ENCODE data around the gene FAM107B. TPM values are rescaled to one million over a fixed set of nuclear protein-coding genes. Genes with fewer than 3 reads are reported as not detected.
"Not testable (repeated sequence)": the region's sequence is repeated elsewhere in the genome, so short reads cannot be mapped to it uniquely, and the experiment has no call there.

FAM107B gene
- total RNA-seq, 1 experiment from 2014 or later, result 39.9 TPM

DNA sequence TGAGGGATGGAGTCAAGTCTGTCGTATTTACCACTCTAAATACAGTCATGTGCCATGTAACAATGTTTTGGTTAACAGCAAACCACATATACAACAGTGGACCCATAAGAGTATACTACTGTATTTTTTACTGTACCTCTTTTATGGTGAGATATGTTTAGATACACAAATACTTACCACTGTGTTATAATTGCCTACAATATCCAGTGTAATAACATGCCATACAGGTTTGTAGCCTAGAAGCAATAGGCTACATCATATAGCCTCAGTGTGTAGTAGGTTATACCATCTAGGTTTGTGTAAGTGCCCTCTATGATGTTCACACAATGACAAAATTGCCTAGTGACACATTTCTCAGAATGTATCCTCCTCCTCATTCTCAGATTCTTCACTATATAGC lies 110.4 kb downstream of the FAM107B start:
- no peak for DNase-seq (ENCODE audit: low read depth)

GRCh38 chr10:14661818-14662217 lies 112.9 kb downstream of the FAM107B start:
- DNase-seq (ENCODE audit: low read depth), result no peak

DNA sequence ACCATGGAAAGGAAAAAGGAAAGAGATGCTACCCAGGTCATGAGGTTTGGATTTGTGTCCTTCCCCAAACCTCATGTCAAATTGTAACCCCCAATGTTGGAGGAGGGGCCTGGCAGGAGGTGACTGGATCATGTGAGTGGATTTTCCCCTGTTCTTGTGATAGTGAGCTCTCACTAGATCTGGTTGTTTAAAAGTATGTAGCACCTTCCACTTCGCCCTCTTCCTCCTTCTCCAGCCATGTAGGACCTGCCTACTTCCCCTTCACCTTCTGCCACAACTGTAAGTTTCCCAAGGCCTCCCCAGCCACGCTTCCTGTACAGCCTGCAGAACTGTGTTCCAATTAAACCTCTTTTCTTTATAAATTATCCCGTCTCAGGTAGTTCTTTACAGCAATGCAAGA lies 113.9 kb downstream of the FAM107B start:
- no peak for DNase-seq (ENCODE audit: low read depth)

DNA sequence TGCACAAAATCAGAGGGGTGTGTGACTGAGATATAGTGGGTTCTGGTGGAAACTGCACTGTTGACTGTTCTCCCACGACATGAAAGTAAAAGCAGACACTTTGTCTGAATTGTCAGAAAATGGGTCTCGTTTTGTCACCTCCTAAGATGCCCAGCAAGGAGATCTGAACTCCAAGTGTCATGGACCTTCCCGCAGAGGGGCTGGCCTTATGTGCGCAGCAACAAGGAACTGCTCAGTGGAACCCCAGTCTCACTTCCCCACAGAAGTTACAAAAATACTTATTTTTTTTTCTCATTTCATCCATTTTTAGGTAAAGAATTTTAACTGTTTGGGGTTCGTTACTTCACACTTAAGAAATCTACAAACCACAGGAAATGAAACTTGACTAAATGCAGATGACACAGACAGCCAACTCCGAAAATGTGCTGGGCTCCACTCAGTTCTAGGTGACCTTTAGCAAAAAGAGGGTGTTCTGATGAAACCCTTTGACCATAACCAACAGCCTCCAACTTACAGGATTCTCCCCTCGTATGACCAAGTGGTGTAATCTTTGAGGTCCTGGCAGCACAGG lies 115.0 kb downstream of the FAM107B start:
- peak; percentile 19 for DNase-seq (ENCODE audit: low read depth)

- not testable (repeated sequence) for DNase-seq (ENCODE audit: low read depth)
These were observed 115.6 kb downstream of the FAM107B start for GRCh38 chr10:14659137-14659536.

DNA sequence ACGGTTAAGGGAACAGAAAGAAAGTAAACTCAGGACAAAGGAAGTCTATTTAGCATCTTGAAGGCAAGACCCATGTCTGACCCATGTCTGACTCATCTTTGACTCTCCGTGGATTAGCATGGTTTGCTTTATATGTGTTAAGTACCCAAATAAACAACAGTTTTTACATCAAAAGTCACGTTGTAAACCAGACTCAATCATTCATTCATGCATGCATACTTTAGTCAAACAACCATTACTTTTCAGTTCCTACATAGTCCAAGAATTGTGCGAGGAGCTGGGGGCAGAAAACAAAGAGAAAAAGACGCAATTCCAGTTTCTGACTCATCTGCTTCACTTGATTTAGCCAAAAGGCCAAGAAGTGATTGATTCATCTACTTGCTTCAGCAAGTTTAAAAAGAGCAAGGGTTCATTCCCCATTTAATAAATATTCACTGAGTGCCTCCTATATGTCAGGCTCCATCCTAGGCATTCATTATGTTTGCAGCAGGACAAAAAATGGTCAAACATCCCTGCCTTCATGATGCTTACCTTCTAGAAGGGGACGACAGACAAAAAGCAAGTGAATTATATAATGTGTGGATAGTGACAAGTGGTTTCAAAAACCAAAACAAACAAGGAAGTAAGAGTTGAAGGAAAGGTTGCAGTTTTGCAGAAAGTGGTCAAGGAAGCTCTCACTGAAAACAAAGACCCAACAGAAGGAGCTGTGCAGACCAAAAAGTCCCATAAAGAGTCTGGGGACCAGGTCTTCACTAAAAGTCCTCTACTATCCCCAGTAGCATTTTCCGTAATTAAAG lies 116.2 kb downstream of the FAM107B start:
- DNase-seq (ENCODE audit: low read depth), result peak; percentile 86

- no peak for DNase-seq (ENCODE audit: low read depth)
These were observed 118.5 kb downstream of the FAM107B start for GRCh38 chr10:14656052-14656730.

DNA sequence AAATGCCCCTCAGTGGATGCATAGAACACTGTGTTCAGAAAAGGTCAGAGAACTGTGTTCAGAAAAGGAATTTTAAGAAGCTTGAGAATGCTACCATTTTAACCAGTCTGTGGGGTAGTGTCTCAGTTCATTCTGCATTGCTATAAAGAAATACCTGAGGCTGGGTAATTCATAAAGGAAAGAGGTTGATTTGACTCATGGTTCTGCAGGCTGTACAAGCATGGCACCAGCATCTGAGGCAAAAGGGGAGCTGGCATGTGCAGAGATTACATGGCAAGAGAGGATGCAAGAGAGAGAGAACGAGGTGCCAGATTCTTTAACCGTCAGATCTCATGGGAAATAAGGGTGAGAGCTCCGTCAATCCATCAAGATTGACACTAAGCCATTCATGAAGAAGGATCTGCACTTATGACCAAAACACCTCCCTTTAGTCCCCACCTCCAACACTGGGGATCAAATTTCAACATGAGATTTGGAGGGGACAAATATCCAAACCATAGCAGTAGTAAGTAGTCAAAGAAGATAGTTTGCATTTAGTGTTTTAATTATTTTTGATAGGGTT lies 119.8 kb downstream of the FAM107B start:
- no peak for DNase-seq (ENCODE audit: low read depth)

- peak; percentile 91 for DNase-seq (ENCODE audit: low read depth)
These were observed 121.2 kb downstream of the FAM107B start for GRCh38 chr10:14653271-14654161.

DNA sequence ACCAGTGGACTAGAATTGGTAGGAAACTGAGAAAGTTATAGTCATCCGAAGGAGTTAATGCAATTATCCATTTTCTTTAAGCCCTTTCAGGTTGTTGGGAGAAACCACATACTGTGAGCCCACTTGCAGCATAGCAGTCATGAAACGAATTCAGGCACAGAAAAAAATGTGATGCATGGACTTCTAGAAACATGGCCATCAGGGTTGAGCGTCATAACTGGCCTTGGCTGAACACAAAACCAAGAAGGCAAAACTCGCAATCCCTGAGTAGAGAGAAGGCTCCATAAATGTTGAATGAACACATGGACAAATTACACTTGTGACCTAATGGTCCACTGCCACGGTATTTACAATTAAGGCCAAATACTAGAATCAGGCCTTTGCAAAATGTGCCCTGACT lies 121.9 kb downstream of the FAM107B start:
- DNase-seq (ENCODE audit: low read depth), result no peak

DNA sequence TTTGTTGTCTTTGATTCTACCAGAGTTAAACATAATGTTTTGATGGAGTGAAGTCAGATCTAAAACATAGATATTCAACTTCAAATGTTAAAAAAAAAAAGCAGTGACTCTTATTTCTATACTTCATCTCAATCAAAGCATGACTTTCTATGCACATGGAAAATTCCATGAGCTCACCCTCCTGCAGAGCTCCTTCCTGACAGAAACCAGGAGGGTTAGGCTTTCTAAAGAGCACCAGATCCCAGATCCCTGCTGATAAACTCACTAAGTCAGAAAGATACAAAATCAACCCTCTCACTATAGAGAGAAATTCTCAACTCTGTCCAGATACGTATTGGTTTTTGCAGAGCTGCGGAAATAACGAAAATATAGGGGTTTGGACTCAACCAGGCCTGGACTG lies 122.6 kb downstream of the FAM107B start:
- peak; percentile 24 for DNase-seq (ENCODE audit: low read depth)

GRCh38 chr10:14649739-14650138 lies 125.0 kb downstream of the FAM107B start:
- DNase-seq (ENCODE audit: low read depth), result no peak

GRCh38 chr10:14648946-14649345 lies 125.8 kb downstream of the FAM107B start:
- DNase-seq (ENCODE audit: low read depth), result no peak

GRCh38 chr10:14648005-14648765 lies 126.5 kb downstream of the FAM107B start:
- peak; percentile 85 for DNase-seq (ENCODE audit: low read depth)

GRCh38 chr10:14645239-14645960 lies 129.3 kb downstream of the FAM107B start:
- no peak for DNase-seq (ENCODE audit: low read depth)

DNA sequence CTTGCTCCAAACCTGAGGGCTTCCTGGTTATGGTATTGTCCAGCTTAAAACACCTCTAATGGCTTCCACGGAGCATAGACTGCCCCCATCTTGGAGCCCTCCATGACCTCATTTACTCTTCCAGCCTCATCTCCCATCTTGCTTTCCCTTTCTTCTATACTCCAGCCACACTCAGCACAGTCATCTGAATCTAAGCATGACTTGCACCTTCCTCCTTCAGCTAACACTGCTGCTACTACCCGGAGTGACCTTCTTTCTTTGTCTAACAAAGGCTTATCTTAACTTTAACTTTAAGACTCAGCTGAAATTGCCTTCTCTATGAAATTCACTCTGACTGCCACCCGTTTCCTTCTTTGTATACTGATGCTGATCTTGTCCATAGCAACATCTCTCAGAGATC lies 135.1 kb downstream of the FAM107B start:
- no peak for DNase-seq (ENCODE audit: low read depth)

- DNase-seq (ENCODE audit: low read depth), result no peak
These were observed 139.5 kb downstream of the FAM107B start for GRCh38 chr10:14635043-14635710.

DNA sequence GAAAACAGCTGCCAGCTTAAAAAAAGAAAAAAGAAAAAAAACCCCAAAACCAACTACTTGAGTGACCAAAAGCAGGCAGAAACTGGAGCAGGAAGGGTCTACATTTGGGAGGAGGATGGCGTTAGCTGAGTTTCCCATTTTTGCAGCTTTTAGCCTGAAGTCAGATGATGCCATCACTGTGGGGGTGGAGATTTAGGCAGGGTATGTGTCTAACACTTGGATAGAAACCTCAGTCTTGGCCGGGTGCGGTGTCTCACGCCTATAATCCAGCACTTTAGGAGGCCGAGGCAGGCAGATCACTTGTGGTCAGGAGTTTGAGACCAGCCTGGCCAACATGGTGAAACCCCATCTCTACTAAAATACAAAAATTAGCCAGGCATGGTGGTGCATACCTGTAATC lies 140.1 kb downstream of the FAM107B start:
- peak; percentile 41 for DNase-seq (ENCODE audit: low read depth)

DNA sequence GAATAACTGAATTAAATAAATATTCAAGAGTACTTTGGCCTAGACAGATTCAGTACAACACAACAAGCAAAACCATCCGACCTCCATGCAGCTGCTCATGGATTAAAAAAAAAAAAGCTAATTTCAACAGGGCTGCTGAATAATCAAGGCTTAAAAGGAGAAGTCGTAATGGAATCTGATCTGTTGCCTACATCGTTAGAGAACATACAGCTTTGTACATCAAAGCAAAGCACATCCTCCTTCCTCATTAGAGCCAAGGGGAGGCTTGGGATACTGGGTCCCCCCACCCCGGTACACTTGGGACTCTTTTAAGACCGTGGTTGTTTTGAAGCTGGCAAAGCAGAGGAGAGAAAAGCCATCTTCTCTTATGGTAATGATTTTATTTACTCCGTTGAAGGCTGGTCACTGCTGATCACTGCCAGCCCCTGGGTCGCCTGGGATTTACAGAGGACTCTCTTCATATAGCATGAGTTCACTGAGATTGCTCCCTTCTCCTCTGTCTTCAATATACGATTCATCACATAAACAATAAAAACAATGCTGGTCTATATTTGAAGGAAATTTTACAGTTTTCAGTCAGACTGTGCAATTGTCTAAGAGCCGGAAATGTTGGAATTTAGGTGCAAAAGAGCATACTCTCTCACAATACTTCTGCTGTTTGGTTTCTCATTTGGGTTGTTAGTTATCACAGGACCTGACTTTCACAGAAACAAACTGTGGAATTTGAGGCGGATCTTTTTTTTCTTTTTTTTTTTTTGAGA lies 148.8 kb downstream of the FAM107B start:
- no peak for DNase-seq (ENCODE audit: low read depth)
